ENCODE results near the gene VDR. TPM values are rescaled to one million over a fixed set of nuclear protein-coding genes. Genes with fewer than 3 reads are reported as not detected.
A peak's percentile ranks its signal among the peaks of the same experiment; 100 is the strongest.

Gene VDR
- total and polyA plus RNA-seq, 12 donors: 6.9 to 80.1 (median 18.4) TPM

DNA sequence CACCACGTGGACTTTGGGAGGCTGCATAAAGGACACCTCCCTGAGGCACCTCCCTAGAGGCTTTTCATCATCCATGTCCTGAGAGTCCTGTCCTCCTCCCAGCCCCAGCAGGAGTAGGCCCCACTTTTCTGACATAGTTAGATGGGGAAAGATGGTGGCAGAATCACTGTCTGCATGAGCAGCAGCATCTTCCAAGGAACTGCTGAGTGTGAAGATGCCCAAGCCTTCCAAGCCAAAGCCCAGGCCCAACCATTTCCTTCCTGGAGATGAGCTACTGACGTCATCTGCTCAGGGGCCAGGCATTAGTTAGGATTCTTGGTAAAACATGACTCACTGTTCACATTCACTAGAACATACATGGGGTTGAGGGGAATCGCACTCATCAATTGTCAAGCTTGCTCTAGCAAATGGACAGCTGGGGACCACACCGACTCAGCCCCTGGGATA lies 37.3 kb downstream of the VDR start:
- Histone ChIP-seq H3K27ac (no peak overlapping the region), H3K36me3 (replicated peaks in 1 of 2) (no peaks in the 10 kb centered on the region), H3K4me3 (no peak overlapping the region), H3K4me1 (replicated peaks in 1 of 2) (peaks cover 6 to 15% of the 10 kb centered on the region in 2 donors), H3K27me3 (no peaks in the 10 kb centered on the region), H3K9me3 (replicated peaks in 1 of 3) (no peaks in the 10 kb centered on the region)
- DNase-seq: peak in 1 of 7 donors; percentile 47
- TF ChIP-seq POLR2A (IDR thresholded peaks at IDR 0.05): no peak
- TF ChIP-seq, protein P1, sequence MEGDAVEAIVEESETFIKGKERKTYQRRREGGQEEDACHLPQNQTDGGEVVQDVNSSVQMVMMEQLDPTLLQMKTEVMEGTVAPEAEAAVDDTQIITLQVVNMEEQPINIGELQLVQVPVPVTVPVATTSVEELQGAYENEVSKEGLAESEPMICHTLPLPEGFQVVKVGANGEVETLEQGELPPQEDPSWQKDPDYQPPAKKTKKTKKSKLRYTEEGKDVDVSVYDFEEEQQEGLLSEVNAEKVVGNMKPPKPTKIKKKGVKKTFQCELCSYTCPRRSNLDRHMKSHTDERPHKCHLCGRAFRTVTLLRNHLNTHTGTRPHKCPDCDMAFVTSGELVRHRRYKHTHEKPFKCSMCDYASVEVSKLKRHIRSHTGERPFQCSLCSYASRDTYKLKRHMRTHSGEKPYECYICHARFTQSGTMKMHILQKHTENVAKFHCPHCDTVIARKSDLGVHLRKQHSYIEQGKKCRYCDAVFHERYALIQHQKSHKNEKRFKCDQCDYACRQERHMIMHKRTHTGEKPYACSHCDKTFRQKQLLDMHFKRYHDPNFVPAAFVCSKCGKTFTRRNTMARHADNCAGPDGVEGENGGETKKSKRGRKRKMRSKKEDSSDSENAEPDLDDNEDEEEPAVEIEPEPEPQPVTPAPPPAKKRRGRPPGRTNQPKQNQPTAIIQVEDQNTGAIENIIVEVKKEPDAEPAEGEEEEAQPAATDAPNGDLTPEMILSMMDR (IDR thresholded peaks at IDR 0.05): no peak
- WGBS, 4 donors: 65 to 78% (median 71%) methylated on average over 2 to 4 of the region's 4 CpGs
- intact Hi-C loops (cut with DNase I): no loop called here

DNA sequence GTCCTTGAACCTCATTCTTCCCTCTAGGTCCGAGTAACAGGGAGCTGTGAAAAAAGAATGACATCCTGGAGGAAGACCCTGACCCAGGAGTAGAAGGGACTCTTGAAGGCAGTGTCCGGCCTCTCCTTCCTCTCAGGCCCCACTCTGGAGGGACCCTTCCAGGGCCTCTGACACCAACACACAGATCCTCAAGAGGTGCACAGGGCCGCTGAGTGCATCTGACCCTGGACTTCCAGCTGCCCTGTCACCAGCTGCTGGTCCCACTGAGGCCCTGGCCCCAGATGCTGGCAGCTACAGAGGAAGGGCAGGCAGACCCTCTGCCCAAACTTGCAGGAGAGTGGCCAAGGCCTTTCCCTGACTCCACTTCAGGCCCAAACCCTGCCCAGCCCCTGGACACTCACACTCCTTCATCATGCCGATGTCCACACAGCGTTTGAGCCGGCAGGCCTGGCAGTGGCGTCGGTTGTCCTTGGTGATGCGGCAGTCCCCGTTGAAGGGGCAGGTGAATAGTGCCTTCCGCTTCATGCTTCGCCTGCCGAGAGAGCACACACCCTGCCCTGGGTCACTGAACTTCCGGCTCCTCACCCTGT lies 40.1 kb downstream of the VDR start:
- TF ChIP-seq, protein P1 (IDR thresholded peaks at IDR 0.05): no peak
- TF ChIP-seq POLR2A (IDR thresholded peaks at IDR 0.05): no peak
- H3K36me3 ChIP-seq (replicated peaks in 1 of 2): no peaks in the 10 kb centered on the region
- no peaks in the 10 kb centered on the region for H3K9me3 ChIP-seq (replicated peaks in 1 of 3)
- 92 to 99% (median 93%) methylated on average over 8 to 14 of the region's 14 CpGs for WGBS, 4 donors
- H3K4me3 ChIP-seq: no peak overlapping the region
- peaks cover 6 to 13% of the 10 kb centered on the region in 2 donors for H3K4me1 ChIP-seq (replicated peaks in 1 of 2)
- DNase-seq: no peak
- peak overlapping the region in 1 of 5 donors; percentile 22 for H3K27ac ChIP-seq
- H3K27me3 ChIP-seq: no peaks in the 10 kb centered on the region
- intact Hi-C loops (cut with DNase I): loop anchor here in 1 of 2 donors (5.0 kb wide), 1 partner anchor 88 kb away; no protein-coding TSS in a partner anchor

DNA sequence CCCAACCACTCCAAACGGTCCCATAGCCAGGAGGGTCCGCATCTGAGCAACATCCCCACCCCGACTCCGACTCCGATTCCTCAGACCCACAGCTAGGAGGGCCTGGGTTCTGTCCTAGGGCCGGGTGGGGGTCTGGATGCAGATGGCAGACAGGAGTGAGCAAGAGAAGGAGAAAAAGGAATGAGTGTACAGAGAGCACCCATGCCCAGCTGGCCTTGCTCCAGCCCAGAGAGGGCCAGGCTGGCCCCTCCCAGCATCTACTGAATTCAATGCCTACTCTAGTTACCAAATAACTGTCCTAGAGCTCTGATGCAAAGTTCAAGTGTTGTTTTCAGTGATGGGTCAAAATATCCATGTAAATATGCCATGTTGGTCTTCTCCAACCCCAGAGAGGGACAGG lies 40.8 kb downstream of the VDR start:
- intact Hi-C loops (cut with DNase I): loop anchor here in 1 of 2 donors (5.0 kb wide), 1 partner anchor 88 kb away; no protein-coding TSS in a partner anchor
- peak in 4 of 7 donors; percentile 51 to 74 (median 63) for DNase-seq
- TF ChIP-seq, protein P1 (IDR thresholded peaks at IDR 0.05): no peak
- no peak for TF ChIP-seq POLR2A (IDR thresholded peaks at IDR 0.05)
- peak overlapping the region in 2 of 5 donors; percentile 22 to 46 for H3K27ac ChIP-seq
- H3K9me3 ChIP-seq (replicated peaks in 1 of 3): no peaks in the 10 kb centered on the region
- no peak overlapping the region for H3K4me3 ChIP-seq
- 77 to 84% (median 82%) methylated on average over 6 of the region's 6 CpGs for WGBS, 4 donors
- peaks cover 6 to 10% of the 10 kb centered on the region in 2 donors for H3K4me1 ChIP-seq (replicated peaks in 1 of 2)
- H3K27me3 ChIP-seq: no peaks in the 10 kb centered on the region
- no peaks in the 10 kb centered on the region for H3K36me3 ChIP-seq (replicated peaks in 1 of 2)

DNA sequence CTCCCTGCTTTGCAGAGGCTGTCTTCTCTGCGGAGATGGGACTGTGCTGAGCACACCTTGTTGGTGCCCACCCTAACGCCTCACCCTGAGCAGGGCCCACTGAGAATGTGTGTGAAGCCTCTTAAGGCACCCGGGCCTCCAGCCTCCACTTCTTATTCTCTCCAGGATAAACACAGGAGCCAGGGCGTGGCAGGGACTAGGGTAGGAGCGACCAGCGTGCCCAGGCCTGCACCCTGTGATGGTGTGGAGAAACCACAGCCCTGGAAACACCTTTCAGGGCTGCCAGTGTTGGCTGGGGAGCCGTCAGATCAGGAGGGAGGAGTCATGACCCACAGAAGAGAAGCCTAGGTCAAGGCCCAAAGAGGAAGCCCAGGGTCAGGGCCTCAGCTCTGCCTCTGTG lies 41.3 kb downstream of the VDR start:
- Histone ChIP-seq H3K27ac (peak overlapping the region in 2 of 5 donors; percentile 22 to 46), H3K4me3 (no peak overlapping the region), H3K4me1 (replicated peaks in 1 of 2) (peaks cover 6 to 15% of the 10 kb centered on the region in 2 donors), H3K27me3 (no peaks in the 10 kb centered on the region), H3K9me3 (replicated peaks in 1 of 3) (no peaks in the 10 kb centered on the region), H3K36me3 (replicated peaks in 1 of 2) (no peaks in the 10 kb centered on the region)
- 79 to 88% (median 82%) methylated on average over 5 to 7 of the region's 7 CpGs for WGBS, 4 donors
- no peak for TF ChIP-seq POLR2A (IDR thresholded peaks at IDR 0.05)
- TF ChIP-seq, protein P1 (IDR thresholded peaks at IDR 0.05): no peak
- intact Hi-C loops (cut with DNase I): loop anchor here in 1 of 2 donors (5.0 kb wide), 1 partner anchor 89 kb away; no protein-coding TSS in a partner anchor
- peak in 2 of 7 donors; percentile 14 to 41 for DNase-seq

All from adrenal gland (tissue), 12 donors.